Glomerular visceral epithelial cell (primary cell): ENCODE data around the gene SETBP1.
A peak's percentile ranks its signal among the peaks of the same experiment; 100 is the strongest.

ENCODE experiments used
- DNase-seq: peaks from one replicate; pipeline ENCODE4 v3.0.0-alpha.2; 2016; ENCODE audit errors: extremely low spot score

SETBP1 gene

DNA sequence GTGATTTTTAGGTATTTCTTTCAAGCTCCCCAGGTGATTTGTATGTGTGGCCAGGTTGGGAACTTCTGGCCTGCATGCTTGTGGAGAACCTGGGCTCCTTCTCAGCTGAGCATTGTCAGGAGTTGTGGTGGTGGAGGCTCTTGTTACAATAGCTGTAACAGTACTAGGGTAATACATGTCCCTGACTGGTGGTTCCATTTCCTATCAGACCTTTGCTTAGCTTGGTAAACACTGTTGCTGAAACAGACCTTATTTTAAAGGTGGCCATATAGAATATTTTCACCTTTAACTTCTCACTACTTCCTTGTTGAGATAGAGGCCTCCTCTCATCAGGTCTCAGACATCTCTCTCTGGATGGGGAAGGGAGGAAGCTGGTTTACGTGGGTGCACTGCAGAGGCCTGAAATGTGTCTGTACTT, 79.2 kb downstream of the SETBP1 start:
- DNase-seq, result no peak

DNA sequence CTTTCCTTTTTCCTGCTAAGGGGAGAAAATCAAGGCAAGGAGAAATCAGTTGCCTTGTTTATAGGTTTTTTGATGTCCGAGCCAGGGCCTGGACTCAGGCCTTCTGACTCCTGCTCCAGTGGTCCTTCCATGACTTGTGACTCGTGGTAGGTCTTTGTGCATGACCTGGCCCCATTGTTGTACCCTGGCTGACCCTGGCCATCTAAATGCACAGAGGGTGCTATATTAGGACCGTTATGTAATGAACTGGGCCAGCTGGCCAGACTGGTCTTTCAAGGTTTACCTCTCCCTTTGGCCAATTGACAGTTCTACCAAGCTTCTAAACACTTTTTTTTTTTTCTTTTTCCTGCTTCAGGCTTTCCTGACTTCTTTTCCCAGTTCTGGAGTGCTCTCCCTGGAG, 81.1 kb downstream of the SETBP1 start:
- no peak for DNase-seq

DNA sequence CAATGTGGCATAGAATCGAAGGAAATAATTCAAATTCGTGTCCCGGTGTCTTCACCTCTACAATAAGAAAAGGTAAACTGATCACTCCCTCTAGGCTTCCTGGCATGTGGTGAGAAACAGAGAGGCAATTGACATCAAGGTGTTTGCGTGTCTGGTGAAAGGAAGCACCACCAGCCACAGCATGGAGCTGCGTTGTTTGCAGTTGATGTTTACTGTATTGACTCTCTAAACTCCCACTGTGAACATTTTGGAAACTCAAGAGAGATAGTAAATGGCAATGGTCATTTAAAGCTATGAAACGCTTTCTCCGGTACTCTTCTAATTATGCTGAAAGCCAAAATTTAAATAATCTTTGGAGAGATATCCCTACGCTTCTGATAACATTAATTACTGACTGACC, 82.6 kb downstream of the SETBP1 start:
- DNase-seq, result no peak

DNA sequence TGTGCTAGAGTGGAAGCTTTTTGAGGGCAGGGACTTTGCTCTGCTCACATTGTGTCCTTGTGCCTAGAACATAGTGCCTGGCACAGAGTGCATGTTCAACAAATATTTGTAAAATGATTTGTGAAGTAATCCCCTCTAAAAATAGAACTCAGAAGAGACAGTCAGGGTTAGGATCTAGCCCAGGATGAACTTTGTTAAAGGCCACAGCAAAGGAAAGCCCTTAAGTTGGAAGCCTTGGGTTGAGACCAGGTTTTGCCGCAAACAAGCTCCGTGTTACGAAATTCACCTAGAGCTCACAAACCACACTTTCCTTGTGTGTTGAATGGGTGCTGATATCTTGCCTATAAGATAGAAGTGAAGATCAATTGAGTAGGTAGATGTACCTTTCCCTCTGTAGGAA, 84.2 kb downstream of the SETBP1 start:
- DNase-seq, result no peak

DNA sequence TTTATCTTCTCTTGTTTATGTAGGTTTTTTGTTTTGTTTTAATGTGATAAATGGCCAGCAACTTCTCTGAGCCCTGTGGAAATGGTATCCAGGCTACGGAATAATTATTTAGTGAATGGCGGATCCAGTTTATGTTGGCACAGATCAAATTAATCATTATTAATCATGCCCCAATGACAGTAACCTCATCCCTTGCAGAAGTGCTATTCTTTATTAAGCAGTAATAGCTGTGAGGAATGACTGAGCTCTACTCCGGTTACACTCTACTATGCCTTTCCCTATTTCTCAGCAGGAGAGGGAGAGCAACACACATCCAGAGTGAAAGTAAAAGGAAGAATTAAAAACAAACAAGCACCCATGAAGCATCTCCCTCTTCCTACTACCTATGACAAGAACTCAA, 84.8 kb downstream of the SETBP1 start:
- DNase-seq, result no peak

DNA sequence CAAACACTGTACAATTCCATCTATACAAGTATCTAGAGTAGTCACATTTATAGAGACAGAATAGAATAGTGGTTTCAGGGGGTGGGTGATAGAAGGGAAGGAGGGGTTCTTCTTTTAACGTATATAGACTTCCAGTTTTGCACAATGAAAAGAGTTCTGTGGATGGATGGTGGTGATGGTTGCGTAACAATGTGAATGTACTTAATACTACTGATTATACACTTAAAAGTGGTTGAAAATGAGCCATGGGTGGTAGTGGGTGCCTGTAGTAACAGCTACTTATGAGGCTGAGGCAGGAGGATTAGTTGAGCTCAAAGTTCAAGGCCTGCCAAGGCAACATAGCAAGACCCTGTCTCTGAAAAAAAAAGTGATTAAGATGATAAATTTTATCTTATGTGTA, 85.8 kb downstream of the SETBP1 start:
- DNase-seq, result no peak

DNA sequence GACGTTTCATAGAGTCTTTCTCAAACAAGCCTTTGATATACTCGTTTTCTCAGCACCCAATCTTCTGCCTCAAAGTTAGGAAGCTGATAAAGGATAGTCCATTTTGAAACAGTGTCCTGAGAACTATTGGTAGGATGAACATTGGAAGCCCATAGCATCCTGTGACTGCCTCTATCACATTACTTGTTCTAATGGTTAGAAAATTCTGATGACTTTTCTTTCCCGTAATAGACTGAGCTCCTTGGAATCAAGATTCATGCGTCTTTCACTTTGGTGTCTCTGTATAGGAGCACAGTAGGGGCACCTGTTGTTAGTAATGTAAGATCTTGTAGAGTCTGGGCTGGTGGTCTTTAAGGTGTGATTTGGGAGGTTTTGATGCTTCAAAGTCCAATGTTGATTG, 87.1 kb downstream of the SETBP1 start:
- no peak for DNase-seq

DNA sequence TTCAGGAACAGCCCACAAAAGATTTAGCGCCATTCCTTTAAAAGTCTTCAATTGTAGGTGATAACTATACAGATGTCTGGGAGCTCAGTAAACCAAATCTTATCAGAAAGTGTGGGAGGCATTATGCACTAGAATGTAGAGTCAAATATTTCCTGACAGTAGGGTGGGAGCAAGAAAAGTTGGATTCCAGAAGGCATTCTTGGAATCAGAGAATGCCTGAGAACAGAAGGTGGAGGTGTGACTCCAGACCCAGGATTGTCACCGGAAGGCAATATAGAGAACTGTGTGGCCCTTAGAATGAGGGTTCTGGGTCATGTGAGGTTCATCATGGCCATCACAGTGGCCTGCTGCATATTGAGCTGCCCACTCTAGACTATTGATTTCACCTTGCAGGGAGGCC, 90.0 kb downstream of the SETBP1 start:
- no peak for DNase-seq

DNA sequence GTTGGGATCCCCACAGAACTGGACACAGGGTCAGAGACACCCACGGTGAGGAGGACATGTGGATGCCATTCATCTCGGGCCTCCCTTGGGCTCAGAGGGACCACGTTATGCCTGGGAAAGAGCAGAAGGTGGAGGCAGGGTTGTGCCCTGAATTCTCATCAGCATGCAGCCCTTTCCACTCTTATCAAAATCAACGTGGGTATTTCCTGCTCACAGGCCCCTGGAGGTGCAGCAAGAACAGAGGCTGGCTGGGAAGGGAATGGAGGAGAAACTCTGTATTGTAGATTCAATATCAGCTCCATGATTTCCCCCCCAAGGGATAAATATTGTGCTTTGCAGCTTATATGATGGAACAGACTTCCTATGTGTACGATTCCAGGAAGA, 90.9 kb downstream of the SETBP1 start:
- DNase-seq, result no peak

DNA sequence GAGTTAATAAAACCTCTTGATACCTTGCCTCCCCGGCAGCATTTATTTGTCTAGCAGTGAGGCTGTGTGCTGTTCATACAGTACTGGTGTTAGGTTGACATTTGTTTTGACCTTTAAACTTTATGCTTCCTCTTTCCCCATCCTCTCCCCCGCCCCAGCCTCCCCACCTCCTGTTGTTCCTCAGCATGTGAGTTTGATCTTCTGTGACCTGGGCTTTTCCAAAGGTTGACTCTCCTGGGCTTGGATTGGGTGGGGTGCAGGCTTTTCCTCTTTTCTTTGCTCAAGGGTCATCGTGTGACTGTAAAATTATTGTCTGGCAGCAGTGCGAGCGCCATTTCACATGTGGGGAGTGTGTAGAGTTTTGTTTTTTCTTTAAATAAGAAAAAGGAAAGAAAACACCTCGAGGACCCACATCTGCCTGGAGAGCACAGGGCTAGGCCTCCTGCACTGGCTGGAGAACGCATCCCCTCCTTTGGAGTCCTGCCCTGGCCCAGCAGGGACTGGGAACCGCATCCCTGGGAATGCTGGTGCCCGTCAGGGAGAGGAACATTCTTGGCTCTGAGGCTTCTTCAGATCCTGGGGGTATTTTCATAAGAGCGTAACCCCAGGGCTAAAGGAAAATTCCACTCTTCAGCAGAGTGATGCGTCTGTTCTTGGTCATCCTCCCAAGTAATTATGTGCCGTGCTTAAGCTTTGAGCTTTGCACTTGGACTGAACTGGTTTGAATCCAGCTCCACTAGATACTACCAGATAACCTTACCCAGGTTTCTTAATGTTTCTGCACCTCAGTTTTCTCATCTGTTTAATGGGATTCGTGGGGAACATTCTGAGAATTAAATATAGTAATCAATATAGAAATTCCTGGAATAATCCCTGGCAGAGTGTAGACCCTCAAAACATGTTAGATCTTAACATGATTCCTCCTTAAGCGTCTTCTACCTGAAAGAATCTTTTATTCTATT, 91.5 kb downstream of the SETBP1 start:
- DNase-seq, result no peak

DNA sequence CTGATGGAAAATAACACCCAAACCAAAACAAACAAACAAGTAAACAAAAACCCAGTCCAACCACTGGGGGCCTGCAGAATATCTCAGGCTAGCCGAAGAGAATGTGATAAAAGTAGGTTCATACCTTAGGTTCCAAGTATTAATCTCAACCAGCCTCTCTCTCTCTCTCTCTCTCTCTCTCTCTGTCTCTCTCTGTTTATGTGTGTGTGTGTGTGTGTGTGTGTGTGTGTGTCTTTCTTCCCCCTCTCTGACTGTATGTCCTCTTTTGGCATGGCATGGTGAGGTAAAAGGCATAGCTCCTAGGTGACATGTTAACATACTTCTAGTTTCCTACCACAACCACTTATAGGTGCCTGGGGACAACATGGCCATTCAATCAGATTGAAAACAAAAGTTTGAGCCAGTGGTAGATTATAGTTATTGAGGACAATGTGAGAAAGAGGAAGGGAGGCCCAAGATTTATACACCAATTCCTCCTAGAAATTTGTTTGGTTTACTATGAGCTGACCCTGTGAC, 93.0 kb downstream of the SETBP1 start:
- no peak for DNase-seq

DNA sequence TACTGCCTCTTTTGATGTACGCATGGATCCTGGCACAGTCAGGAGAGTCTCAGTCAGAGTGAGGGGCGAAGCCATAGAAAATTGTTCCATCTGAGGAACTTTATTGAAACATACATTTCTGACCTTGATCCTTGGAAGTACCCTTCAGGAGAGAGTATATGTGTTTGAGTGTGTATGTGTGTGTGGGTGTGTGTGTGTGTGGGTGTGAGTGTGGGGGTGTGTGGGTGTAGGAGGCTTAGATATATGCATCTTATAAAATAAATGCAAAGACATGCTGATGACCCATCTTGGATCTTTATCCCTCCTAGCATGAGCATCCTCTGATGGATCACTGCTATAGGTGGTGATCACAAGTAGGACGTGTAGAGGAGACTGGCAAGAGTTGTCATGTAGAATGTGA, 93.5 kb downstream of the SETBP1 start:
- no peak for DNase-seq

DNA sequence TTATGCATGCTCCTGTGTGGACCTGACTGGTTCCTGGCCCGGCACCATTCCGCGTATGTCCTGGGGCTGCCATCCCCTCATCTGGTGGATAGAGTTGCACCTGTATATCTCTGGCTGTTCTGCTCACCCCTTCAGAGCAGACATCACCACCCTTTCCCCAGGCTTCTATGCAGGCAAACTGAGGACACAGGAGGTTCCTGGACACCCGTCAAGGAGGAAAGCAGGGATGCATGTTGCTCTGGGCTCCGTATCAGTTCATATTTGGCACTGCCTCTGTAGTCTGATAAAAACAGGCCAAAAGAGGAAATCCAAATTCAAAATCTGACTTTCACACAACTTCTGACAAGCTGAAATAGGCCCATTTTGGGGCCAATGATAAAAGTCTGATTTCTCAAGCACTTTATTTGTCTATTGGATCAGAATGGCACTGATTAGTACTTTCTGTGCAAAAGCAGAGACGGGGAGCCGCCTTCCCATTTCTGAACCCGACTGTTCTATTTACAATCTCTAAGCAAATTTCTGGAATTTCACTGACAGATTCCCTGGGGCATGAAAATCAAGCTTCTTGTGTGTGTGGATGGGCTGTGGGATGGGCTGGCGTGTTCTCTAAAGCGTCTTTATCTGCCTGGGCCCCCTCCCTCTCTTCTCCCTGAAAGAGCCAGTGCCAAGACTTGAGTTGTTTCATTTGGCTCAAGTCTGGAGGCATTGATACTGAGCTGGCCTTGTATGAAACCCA, 96.9 kb downstream of the SETBP1 start:
- no peak for DNase-seq

DNA sequence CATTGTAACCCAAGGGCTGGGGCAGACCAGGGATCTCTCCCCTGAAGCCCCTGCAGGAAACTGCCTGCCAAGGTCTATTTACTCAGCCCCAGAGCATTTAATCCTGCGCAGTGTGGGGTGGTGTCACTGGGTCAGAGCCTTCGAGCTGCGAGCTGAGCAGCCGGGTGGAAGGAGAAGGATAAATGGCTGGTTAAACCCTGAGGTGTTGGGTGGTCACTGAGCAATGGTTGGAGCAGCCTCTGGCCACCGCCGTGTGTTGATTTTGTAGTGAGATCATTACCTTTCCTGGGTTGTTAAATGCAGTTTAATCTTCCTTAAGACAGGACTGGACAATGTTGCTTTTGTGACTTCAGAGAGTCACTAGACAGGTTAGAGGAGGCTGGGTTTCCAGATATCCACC, 98.1 kb downstream of the SETBP1 start:
- DNase-seq, result no peak

DNA sequence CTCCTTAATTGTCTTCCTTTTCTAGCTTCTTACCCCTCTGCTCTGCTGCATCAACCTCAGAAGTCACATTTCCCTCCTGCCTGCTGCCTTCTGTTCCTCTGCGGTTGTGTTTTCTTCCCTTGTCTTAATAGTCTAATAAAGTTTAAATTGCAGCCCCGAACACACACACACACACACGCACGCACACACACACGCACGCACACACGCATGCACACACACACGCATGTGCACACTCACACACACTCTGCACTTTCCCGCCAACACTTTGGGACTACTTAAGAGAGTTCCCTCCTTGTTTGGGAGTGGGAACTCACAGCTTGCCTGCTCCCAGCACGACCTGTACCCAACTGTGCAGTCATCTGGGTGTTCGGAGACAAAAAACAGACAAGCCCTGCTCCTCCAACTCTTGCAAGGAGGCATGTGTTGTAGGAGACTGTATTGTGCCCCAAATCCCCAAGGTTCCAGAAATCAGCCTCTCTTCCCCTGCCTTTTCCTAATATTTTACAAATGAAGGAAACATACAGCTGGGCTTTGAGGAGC, 99.1 kb downstream of the SETBP1 start:
- no peak for DNase-seq

DNA sequence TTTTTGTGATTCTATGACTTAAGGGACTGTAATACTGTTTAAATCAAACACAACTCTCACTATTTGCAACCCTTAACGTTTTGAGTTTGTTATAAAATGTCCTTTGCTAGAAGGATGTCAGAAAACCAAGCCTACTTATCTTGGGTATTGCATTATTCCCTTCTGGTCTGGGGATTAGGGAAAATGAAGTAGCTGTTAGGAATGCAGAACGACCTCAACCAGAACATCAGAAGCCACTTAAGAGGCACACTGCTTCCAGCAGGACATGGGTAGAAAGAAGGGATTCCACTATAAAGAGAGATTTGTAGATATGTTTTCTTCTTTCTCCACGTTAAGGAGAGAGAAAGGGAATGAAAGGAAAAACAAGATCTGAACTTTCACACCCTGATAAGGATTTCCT, 101.2 kb downstream of the SETBP1 start:
- DNase-seq, result peak; percentile 5

DNA sequence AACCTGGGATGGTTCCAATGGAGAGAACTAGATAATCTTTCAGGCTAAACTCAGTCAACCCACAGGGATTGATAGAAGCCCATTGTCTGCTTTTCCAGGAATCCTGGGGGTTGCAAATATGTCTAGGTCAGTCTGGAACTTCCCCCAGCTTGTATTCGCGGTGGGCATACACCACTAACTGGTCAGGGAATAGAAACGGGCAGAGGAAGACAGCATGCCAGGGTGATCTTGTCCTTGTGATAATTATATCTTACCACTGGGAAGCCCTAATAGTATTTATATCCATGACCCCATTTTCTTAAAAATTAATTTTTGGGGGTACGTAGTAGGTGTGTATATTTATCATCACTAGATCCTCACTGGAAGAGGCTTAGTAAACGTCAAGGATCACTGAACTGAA, 101.9 kb downstream of the SETBP1 start:
- DNase-seq, result no peak

DNA sequence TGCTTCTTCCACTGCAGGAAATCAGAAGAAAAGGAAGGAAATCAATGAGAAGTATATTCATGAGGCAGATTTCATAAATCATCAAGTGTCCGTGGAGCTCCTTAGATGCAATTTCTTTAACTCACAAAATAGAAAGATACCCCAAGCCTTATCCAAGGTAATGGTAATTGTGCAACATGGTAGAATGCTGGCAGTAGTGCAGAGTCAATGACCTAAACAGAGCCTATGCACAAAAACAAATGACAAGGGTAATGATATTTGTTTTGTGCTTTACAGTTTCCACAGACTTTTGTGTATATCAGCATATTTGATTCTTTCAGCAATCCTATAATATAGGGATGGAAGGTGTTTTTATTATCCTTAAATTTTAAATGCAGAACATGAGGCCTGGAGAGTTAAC, 102.7 kb downstream of the SETBP1 start:
- DNase-seq, result no peak

DNA sequence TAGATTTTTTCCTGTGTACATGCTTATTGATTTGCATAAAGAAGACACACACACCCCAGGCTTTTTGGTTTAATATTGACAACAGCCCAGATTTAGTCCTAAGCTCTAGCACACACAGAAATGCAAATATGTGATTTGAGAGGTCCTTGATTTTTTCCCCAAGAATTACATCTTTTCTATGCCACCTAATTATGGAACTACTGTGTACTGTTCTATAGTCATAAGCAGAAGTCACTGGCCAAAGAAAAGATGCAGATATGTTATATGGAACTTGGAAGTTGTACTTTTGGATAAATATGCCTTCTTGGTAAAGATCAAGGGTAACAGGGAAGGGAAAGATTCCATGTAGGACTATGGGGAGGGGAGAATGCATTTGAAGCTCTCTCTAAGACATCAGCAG, 105.6 kb downstream of the SETBP1 start:
- DNase-seq, result no peak

DNA sequence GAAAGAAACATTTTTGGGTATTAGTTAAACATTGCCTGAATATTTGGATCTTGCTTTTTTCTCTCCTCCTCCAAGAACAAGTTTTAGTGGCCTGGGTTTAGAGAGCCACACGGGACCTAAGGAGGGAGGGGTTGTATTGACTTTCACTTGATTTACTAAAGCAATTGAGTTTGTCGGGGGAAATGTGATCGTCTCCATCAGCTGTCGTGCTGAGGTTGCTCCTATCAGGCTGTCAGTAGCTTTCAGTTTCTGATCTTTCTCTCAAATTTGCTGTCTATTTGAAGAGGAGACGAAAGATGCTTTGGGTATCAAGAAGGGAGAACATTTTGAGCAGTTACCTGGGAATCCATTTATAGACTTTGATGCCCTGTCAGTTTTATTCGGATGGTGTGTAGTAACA, 106.0 kb downstream of the SETBP1 start:
- DNase-seq, result no peak

DNA sequence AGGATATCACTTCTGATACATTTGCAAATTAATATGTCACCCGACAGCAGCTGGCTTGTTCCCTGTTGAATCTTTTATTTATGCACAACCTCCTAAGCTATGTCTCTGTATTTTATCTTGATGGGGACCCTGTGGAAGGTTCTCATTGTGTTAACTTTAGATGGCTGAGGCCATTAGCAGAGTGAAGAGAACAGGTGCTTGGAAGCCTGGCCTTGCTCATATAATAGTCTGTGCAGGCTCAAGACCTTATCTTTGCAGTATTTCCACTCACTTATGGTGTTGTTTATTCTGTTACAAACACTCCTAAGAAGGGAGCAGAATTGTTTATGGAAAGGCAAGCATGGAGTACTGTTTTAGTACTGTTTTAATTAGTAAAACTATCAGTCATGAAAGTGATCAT, 107.6 kb downstream of the SETBP1 start:
- no peak for DNase-seq

DNA sequence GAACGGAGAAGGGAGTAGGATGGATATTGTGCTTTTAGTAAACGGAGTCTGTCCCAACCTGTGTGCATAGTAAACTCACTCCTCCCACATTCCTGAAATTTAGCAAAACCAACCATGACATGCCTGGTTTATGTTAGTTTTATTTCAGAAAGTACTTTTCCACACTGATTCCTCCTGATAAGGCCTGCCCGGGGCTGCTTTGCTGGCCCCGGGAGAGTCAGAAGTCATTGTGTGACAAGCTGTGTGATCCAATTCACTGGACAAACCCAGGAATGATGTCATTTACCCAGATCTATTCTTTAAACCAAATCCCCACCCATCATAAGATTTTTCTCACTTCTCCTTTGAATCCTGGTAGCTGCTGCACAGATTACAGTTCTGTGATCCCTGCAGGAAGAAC, 109.0 kb downstream of the SETBP1 start:
- DNase-seq, result peak; percentile 2

DNA sequence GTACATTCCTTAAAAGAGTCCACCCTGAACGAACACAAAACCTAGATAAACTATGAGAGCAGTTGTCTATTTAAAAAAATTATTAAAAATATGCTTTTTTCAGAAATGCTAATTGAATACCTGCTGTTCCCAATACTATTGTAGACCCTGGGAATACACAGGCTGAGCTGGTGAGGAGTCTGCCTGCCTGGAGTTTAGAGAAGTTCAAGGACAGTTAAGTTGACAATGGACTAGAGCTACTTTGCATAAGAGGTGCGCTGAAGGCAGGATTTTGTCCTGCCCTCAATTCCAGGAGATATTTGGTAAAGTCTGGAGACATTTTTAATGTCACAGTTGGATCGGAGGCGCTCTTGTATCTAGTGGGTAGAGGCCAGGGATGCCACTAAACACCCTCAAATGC, 110.2 kb downstream of the SETBP1 start:
- no peak for DNase-seq
